ENCODE measurements around the gene EGFL8.

EGFL8 gene

DNA sequence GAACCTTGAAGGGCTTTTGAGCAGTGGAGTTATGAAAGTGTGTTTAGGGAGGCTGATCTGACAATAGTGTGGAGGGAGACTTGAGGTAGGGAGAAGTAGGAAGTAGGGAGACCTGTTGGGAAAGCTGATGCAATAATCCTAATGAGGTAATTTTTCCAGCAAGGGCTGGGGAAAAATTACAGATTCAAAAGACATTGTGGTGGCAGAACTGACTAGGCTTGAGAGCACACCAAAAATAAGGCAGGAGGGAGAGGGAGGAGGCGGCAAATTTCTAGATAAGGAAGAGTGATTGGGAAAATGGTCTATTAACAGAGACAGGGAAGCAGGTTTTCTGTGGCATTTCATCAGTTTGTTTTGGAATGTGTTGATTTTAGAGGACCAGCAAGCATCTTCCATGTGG lies 18.1 kb upstream of the EGFL8 start:
- no peak for DNase-seq (ENCODE audit: low spot score)
- H3K27ac ChIP-seq: no peak overlapping the region
- no peak for TF ChIP-seq CTCF (IDR thresholded peaks at IDR 0.05)
- H3K4me3 ChIP-seq: no peak overlapping the region

GRCh38 chr6:32146687-32147086 lies 17.7 kb upstream of the EGFL8 start:
- no peak for TF ChIP-seq CTCF (IDR thresholded peaks at IDR 0.05)

DNA sequence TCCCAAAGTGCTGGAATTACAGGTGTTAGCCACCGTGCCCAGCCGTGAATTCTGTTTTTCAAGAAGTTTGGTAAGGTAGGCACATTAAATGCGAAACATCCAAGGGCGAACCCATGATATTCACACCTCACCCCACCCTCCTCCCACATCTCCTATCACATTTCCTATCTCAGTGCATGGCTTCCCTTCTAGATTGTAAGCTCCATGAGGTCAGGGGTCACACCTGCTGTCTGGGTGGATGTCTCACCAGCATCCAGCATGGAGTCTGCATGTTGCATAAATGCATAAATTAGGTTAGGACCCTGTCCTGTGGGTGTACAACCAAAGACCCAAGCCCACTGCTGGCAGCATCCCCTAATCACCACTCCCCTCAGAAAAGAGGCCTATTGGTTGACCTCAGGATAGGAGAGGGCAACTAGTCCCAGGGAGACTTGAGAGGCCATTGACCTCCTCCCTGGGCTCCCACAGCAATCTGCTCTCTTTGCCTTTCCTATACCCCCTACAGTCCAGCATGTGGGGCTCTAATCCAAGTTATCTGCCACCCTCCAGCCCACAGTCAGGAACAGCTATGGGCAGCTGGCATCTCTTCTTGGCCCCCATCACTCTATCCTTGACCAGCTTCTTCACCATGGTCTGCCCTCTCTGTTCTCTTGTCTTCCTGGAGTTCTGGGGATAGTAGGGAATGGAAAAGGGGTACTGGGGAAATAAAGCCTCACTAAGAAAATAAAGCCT lies 16.8 kb upstream of the EGFL8 start:
- H3K4me3 ChIP-seq: no peak overlapping the region
- DNase-seq (ENCODE audit: low spot score): no peak
- no peak for TF ChIP-seq CTCF (IDR thresholded peaks at IDR 0.05)
- H3K27ac ChIP-seq: no peak overlapping the region

More at GRCh38 chr6:32146687-32147086, 17.7 kb upstream of the EGFL8 start:
- no peak for DNase-seq (ENCODE audit: low spot score)
- Histone ChIP-seq H3K27ac (no peak overlapping the region), H3K4me3 (no peak overlapping the region)

DNA sequence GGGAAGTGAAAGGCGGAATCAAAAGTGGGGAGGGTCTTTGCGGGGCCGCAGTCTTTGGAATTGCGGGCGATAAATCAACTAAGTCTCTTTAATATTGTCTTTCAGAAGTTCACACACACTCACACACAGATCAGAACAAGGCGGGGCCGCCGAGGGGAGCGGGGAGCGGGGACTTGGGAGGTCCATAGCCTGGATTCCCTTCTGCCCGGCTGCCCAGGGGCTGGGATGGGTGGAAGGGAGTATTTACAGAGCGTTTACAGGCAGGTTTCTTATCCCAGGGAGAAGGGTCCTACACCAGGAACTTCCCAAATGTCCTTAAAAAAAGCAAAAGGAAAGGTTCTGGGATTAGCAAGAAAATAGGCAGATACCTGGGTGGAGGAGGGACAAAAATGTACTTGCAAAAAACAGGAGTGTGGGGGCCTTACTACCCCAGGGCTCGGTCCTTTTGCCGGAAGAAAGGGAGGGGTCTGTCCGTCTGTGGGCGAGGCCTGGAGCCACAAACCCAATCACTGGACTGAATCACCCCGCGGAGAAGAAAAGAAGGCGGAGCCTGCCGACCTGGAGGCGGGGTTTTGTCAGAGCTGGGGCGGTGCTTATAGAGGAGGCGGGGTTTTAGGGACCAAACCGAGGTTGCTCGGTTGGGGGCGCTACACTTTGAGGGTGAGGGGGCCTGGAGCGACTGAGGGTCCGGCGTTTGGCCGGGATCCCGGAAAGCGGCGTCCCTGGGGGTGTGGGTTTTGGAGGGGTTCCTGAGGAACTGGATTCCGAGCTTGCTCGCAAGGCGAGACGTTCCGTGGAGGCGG lies 15.9 kb upstream of the EGFL8 start:
- no peak for DNase-seq (ENCODE audit: low spot score)
- Histone ChIP-seq H3K27ac (no peak overlapping the region), H3K4me3 (peak overlapping the region; percentile 9)
- no peak for TF ChIP-seq CTCF (IDR thresholded peaks at IDR 0.05)

- no peak for DNase-seq (ENCODE audit: low spot score)
- H3K4me3 ChIP-seq: peak overlapping the region; percentile 9
- no peak overlapping the region for H3K27ac ChIP-seq
- no peak for TF ChIP-seq CTCF (IDR thresholded peaks at IDR 0.05)
Observed at GRCh38 chr6:32149092-32149755, 15.2 kb upstream of the EGFL8 start.

DNA sequence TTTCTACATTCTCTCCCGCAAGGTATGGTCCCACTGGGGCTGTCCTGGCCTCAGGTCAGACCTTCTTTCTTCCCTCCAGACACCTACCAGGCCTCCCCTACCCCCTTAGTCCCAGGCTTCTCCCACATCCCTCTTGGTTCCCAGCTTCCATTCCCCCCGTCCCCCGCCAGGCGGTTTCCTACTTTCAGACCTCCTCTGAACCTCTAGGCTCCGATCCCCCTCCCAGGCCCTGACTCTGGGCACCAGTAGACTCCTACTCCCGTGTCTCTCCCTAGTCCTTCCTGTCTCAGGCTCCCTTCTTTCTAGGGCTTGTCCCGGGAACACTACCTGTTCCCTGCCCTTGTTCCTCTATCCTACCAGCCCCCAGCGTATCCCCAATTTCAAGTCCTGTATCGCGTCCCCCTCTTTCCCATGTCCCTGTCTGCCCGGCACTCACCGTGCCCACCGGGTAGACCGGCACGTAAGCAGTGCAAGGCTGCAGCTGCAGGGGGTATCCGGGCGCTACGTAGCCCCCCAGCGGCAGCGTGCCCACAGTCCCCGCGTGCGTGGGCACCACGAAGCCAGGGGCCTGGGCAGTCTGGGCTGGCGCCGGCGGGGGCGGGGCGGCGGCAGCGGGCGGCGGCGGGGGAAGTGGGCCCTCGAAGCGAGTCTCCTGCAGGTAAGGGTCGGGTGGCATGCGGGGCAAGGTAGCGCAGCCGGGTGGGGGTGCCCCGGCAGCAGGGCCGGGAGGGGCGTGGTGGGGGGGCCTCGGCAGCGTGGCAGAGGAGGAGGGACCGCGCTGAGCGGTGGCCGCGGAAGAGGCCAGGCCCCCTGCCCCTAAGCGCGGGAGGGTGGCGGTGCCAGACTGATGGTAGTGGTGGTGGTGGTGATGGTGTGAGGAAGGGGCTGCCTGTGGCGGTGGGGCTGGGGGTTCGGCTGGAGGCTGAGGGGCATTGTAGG lies 14.2 kb upstream of the EGFL8 start:
- H3K27ac ChIP-seq: peak overlapping the region in 1 of 2 donors; percentile 93
- TF ChIP-seq CTCF (IDR thresholded peaks at IDR 0.05): no peak
- H3K4me3 ChIP-seq: peak overlapping the region; percentile 97
- DNase-seq (ENCODE audit: low spot score): no peak
